Measurements from ENCODE around the gene UGT2B10.
"Not testable (repeated sequence)": the region's sequence is repeated elsewhere in the genome, so short reads cannot be mapped to it uniquely, and the experiment has no call there.

DNA sequence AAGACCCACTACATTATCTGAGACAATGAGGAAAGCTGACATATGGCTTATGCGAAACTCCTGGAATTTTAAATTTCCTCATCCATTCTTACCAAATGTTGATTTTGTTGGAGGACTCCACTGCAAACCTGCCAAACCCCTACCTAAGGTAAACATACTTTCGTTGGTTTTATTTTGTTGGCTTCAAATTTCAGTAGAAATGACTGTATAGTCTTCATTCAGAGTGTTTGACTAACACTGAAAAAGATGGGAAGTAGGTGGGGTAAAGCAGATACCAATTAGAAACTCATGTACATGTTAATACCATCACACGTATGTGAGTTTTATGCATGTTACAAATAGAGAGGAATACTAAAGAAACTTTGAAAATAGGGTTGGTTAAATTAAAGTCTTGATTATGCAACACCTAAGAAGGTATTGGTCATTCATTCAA is 2.3 kb downstream of the UGT2B10 start:
- TF ChIP-seq, protein P1, sequence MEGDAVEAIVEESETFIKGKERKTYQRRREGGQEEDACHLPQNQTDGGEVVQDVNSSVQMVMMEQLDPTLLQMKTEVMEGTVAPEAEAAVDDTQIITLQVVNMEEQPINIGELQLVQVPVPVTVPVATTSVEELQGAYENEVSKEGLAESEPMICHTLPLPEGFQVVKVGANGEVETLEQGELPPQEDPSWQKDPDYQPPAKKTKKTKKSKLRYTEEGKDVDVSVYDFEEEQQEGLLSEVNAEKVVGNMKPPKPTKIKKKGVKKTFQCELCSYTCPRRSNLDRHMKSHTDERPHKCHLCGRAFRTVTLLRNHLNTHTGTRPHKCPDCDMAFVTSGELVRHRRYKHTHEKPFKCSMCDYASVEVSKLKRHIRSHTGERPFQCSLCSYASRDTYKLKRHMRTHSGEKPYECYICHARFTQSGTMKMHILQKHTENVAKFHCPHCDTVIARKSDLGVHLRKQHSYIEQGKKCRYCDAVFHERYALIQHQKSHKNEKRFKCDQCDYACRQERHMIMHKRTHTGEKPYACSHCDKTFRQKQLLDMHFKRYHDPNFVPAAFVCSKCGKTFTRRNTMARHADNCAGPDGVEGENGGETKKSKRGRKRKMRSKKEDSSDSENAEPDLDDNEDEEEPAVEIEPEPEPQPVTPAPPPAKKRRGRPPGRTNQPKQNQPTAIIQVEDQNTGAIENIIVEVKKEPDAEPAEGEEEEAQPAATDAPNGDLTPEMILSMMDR (IDR thresholded peaks at IDR 0.05): not testable (repeated sequence)
- not testable (repeated sequence) for TF ChIP-seq POLR2A (IDR thresholded peaks at IDR 0.05)
